WTC11 (cell line): Measurements from ENCODE around the gene C16orf95. TPM values are rescaled to one million over a fixed set of nuclear protein-coding genes. Genes with fewer than 3 reads are reported as not detected.

ENCODE experiments used
- ATAC-seq: fragments of 200-7000 bp; cut with Tn5 transposase; 2 replicates; pipeline ENCODE4 v1.10.0; 2021; ENCODE audit warnings: mild to moderate bottlenecking, moderate library complexity
- CTCF ChIA-PET: fragments of 300-600 bp; sonication (Branson Sonifier 250); formaldehyde crosslinking; loops from one replicate; lab custom pipeline; 2021; ENCODE audit warnings: antibody characterized with exemption; lab: Charles Lee
- POLR2A ChIA-PET: fragments of 350-600 bp; sonication (Branson Sonifier 250); formaldehyde crosslinking; loops from one replicate; lab custom pipeline; 2021; ENCODE audit warnings: antibody characterized with exemption; lab: Charles Lee
- DNase-seq: peaks from one replicate; pipeline ENCODE4 v3.0.0; 2021; ENCODE audit warnings: low spot score
- H3K27ac Mint-ChIP-seq: 2 replicates; pipeline ENCODE4 v1.8.0; 2021; ENCODE audit warnings: mixed read lengths
- H3K27me3 Mint-ChIP-seq: 2 replicates; pipeline ENCODE4 v1.8.0; 2021; ENCODE audit warnings: low read depth, mild to moderate bottlenecking, moderate library complexity, mixed read lengths
- H3K36me3 Mint-ChIP-seq: 2 replicates; pipeline ENCODE4 v1.8.0; 2021; ENCODE audit warnings: mixed read lengths
- H3K4me1 Mint-ChIP-seq: 2 replicates; pipeline ENCODE4 v1.8.0; 2022; ENCODE audit warnings: mixed read lengths
- H3K4me3 Mint-ChIP-seq: 2 replicates; pipeline ENCODE4 v1.8.0; 2021; ENCODE audit warnings: mild to moderate bottlenecking, moderate library complexity, mixed read lengths
- H3K9me3 Mint-ChIP-seq: 2 replicates; pipeline ENCODE4 v1.8.0; 2021; ENCODE audit warnings: mixed read lengths
- ATF1 ChIP-seq: sonication (generic); formaldehyde crosslinking; IDR thresholded peaks from 2 replicates; pipeline ENCODE4 v1.8.1; 2023; ENCODE audit warnings: mild to moderate bottlenecking, moderate library complexity, missing genetic modification reagents
- ETV6 ChIP-seq: sonication (generic); formaldehyde crosslinking; IDR thresholded peaks from 2 replicates; pipeline ENCODE4 v1.8.1; 2022; ENCODE audit warnings: mild to moderate bottlenecking, missing genetic modification reagents
- FOXJ3 ChIP-seq: sonication (generic); formaldehyde crosslinking; IDR thresholded peaks from 2 replicates; pipeline ENCODE4 v1.9.0; 2021; ENCODE audit warnings: missing genetic modification reagents, mild to moderate bottlenecking, borderline replicate concordance
- HMGA2 ChIP-seq: fragments of 250-450 bp; sonication (Bioruptor Pico); IDR thresholded peaks from 2 replicates; pipeline ENCODE4 v1.4.0; 2021; ENCODE audit warnings: mild to moderate bottlenecking, moderate library complexity
- NFATC4 ChIP-seq: fragments of 250-450 bp; sonication (Bioruptor Pico); IDR thresholded peaks from 2 replicates; pipeline ENCODE4 v1.9.0; 2021; ENCODE audit warnings: mild to moderate bottlenecking
- OVOL2 ChIP-seq: fragments of 250-450 bp; sonication (Bioruptor Pico); IDR thresholded peaks from 2 replicates; pipeline ENCODE4 v1.9.0; 2021; ENCODE audit warnings: mild to moderate bottlenecking, borderline replicate concordance
- PRRX2 ChIP-seq: fragments of 250-450 bp; sonication (Bioruptor Pico); IDR thresholded peaks from 2 replicates; pipeline ENCODE4 v1.8.0; 2021; ENCODE audit warnings: mild to moderate bottlenecking
- ZNF121 ChIP-seq: sonication (generic); formaldehyde crosslinking; IDR thresholded peaks from 2 replicates; pipeline ENCODE4 v1.8.0; 2023; ENCODE audit warnings: missing genetic modification reagents
- ZNF138 ChIP-seq: sonication (generic); formaldehyde crosslinking; conservative IDR thresholded peaks from 2 replicates; pipeline ENCODE4 v1.8.1; 2022; ENCODE audit warnings: mild to moderate bottlenecking, moderate library complexity, missing genetic modification reagents
- ZNF219 ChIP-seq: sonication (generic); formaldehyde crosslinking; IDR thresholded peaks from 2 replicates; pipeline ENCODE4 v1.8.0; 2023; ENCODE audit warnings: missing genetic modification reagents, mild to moderate bottlenecking, borderline replicate concordance
- ZNF416 ChIP-seq: fragments of 250-450 bp; sonication (Bioruptor Pico); IDR thresholded peaks from 2 replicates; pipeline ENCODE4 v1.9.0; 2021; ENCODE audit warnings: mild to moderate bottlenecking, inconsistent platforms
- total RNA-seq: library from RNA; stranded (reverse); gene quantifications from 3 replicates; pipeline ENCODE4 v1.2.3, GENCODE V29; 2021
- TF ChIP-seq, protein P1 (sequence below): fragments of 250-450 bp; sonication (Bioruptor Pico); IDR thresholded peaks from 2 replicates; pipeline ENCODE4 v2.1.2; 2022; ENCODE audit warnings: mild to moderate bottlenecking, moderate library complexity
- TF ChIP-seq, protein P2 (sequence below): fragments of 250-450 bp; sonication (Bioruptor Pico); conservative IDR thresholded peaks from 2 replicates; pipeline ENCODE4 v1.9.0; 2021; ENCODE audit warnings: mild to moderate bottlenecking
- TF ChIP-seq, protein P3 (sequence below): sonication (generic); formaldehyde crosslinking; IDR thresholded peaks from 2 replicates; pipeline ENCODE4 v1.8.0; 2022; ENCODE audit warnings: mild to moderate bottlenecking, missing genetic modification reagents
- TF ChIP-seq, protein P4 (sequence below): sonication (generic); formaldehyde crosslinking; conservative IDR thresholded peaks from 2 replicates; pipeline ENCODE4 v1.8.1; 2022; ENCODE audit warnings: mild to moderate bottlenecking, missing genetic modification reagents
- TF ChIP-seq, protein P5 (sequence below): sonication (generic); formaldehyde crosslinking; IDR thresholded peaks from 2 replicates; pipeline ENCODE4 v1.8.1; 2023; ENCODE audit warnings: mild to moderate bottlenecking, missing genetic modification reagents, borderline replicate concordance

C16orf95 gene
- total RNA-seq, 1 experiment from 2014 or later, result 5.7 TPM

DNA sequence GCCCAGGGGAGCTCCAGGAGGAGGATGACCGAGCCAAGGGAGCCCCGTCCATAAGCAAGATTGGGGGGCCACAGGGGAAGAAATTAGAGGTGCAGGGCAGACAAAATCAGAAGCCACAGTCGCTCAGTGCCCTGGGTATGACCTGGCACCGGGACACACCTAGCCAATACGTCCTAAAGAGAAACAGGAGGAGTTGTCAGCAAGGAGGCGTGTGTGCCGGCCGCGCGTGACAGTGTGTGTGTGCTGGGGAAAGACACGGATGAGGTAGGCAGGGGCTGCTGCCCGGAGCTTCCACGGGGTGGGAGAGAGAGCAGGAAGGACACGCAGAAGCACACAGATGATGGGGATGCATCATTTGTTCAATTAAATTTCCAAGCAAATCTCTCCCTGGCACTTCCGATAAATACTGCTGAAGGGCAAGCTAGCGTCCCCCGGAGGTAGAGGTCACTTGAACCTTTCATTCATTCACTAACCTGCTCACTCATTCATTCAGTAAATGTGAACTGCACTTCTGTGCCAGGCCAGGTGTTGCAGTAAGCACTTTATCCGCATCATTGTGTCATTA is 38.0 kb downstream of the C16orf95 start:
- DNase-seq (no peak), ATAC-seq (peak; percentile 7; the same call in 1 of the 2 replicates)
- CTCF ChIA-PET, result interaction anchor here (0.6 to 3.4 kb wide), 45 partner anchors 8 to 723 kb away, joined by 3 to 39 read pairs (median 5); partner anchors contain the start of genes C16orf95, FBXO31 and FOXC2
- Mint-ChIP-seq H3K9me3 (no peaks in the 10 kb centered on the region), H3K27ac (no peak overlapping the region), H3K4me1 (peaks cover 3% of the 10 kb centered on the region; the same call in 1 of the 2 replicates), H3K4me3 (peak overlapping the region; percentile 28; the same call in 1 of the 2 replicates)
- POLR2A ChIA-PET, result interaction anchor here (1.2 kb wide), 1 partner anchor 81 kb away, joined by 4 read pairs; no protein-coding TSS in a partner anchor
- TF ChIP-seq ZNF121 (CRISPR knock-in tag), result no peak
- no peak for TF ChIP-seq ETV6
- TF ChIP-seq FOXJ3 (CRISPR knock-in tag), result no peak
- no peak for TF ChIP-seq PRRX2
- TF ChIP-seq OVOL2, result no peak
- no peak for TF ChIP-seq ZNF138 (CRISPR knock-in tag)
- TF ChIP-seq, protein P1, sequence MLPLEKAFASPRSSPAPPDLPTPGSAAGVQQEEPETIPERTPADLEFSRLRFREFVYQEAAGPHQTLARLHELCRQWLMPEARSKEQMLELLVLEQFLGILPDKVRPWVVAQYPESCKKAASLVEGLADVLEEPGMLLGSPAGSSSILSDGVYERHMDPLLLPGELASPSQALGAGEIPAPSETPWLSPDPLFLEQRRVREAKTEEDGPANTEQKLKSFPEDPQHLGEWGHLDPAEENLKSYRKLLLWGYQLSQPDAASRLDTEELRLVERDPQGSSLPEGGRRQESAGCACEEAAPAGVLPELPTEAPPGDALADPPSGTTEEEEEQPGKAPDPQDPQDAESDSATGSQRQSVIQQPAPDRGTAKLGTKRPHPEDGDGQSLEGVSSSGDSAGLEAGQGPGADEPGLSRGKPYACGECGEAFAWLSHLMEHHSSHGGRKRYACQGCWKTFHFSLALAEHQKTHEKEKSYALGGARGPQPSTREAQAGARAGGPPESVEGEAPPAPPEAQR (CRISPR knock-in tag), result no peak
- TF ChIP-seq, protein P2, sequence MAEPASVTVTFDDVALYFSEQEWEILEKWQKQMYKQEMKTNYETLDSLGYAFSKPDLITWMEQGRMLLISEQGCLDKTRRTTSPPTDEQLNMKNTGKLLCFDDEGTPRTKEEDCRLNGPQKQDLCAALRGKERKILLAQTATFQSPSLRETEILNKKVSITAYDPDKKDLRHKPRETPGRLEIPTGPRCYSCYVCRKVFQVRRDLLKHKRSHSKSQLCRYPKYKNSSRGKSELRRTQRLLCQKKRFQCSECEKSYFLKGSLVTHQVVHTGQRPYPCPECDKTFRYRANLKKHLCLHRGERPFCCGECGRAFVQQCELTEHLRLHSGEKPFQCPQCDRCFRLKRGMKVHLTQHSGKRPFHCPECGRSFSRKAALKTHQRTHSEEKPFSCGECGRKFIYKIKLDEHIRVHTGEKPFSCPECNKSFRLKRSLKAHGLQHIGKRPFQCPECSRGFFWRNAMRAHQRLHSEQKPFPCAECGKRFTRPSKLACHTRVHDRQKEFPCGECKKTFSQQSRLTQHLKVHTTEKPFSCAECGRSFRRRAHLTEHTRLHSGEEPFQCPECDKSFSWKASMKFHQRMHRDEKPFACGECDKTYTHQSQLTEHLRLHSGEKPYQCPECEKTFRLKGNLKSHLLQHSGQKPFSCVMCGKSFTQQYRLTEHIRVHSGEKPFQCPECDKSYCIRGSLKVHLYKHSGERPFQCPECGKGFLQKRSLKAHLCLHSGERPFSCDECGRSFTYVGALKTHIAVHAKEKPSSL (CRISPR knock-in tag), result no peak
- no peak for TF ChIP-seq ATF1 (CRISPR knock-in tag)
- no peak for TF ChIP-seq NFATC4 (CRISPR knock-in tag)
- TF ChIP-seq ZNF416 (CRISPR knock-in tag), result no peak
- TF ChIP-seq, protein P3, sequence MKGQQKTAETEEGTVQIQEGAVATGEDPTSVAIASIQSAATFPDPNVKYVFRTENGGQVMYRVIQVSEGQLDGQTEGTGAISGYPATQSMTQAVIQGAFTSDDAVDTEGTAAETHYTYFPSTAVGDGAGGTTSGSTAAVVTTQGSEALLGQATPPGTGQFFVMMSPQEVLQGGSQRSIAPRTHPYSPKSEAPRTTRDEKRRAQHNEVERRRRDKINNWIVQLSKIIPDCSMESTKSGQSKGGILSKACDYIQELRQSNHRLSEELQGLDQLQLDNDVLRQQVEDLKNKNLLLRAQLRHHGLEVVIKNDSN, result no peak
- TF ChIP-seq ZNF219 (CRISPR knock-in tag), result no peak
- TF ChIP-seq, protein P4, sequence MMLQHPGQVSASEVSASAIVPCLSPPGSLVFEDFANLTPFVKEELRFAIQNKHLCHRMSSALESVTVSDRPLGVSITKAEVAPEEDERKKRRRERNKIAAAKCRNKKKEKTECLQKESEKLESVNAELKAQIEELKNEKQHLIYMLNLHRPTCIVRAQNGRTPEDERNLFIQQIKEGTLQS (CRISPR knock-in tag), result no peak
- TF ChIP-seq, protein P5, sequence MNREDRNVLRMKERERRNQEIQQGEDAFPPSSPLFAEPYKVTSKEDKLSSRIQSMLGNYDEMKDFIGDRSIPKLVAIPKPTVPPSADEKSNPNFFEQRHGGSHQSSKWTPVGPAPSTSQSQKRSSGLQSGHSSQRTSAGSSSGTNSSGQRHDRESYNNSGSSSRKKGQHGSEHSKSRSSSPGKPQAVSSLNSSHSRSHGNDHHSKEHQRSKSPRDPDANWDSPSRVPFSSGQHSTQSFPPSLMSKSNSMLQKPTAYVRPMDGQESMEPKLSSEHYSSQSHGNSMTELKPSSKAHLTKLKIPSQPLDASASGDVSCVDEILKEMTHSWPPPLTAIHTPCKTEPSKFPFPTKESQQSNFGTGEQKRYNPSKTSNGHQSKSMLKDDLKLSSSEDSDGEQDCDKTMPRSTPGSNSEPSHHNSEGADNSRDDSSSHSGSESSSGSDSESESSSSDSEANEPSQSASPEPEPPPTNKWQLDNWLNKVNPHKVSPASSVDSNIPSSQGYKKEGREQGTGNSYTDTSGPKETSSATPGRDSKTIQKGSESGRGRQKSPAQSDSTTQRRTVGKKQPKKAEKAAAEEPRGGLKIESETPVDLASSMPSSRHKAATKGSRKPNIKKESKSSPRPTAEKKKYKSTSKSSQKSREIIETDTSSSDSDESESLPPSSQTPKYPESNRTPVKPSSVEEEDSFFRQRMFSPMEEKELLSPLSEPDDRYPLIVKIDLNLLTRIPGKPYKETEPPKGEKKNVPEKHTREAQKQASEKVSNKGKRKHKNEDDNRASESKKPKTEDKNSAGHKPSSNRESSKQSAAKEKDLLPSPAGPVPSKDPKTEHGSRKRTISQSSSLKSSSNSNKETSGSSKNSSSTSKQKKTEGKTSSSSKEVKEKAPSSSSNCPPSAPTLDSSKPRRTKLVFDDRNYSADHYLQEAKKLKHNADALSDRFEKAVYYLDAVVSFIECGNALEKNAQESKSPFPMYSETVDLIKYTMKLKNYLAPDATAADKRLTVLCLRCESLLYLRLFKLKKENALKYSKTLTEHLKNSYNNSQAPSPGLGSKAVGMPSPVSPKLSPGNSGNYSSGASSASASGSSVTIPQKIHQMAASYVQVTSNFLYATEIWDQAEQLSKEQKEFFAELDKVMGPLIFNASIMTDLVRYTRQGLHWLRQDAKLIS, result no peak
- no peak for TF ChIP-seq HMGA2 (CRISPR knock-in tag)
- TF ChIP-seq, all 79 proteins: peak for 0
- Mint-ChIP-seq H3K36me3 (no peaks in the 10 kb centered on the region), H3K27me3 (no peaks in the 10 kb centered on the region; the same call in 1 of the 2 replicates)
